OCI-LY7 (cell line): Measurements from ENCODE around the gene ANKRD13B. TPM values are rescaled to one million over a fixed set of nuclear protein-coding genes. Genes with fewer than 3 reads are reported as not detected.
A peak's percentile ranks its signal among the peaks of the same experiment; 100 is the strongest.

Source experiments
- BruUV-seq: library from RNA; stranded (reverse); fragments of 400-500 nt; replicated peaks from 2 replicates; lab custom pipeline; 2021; lab: Mats Ljungman, UMichigan
- CTCF ChIA-PET: fragments of 300-600 bp; sonication (Branson Sonifier 250); formaldehyde crosslinking; loops from one replicate; lab custom pipeline; 2022; ENCODE audit warnings: antibody characterized with exemption; ENCODE audit not compliant: unreplicated experiment; lab: Charles Lee
- POLR2A ChIA-PET: fragments of 300-600 bp; sonication (Branson Sonifier 250); formaldehyde crosslinking; loops from one replicate; lab custom pipeline; 2022; ENCODE audit warnings: antibody characterized with exemption; lab: Charles Lee
- DNase-seq: peaks from one replicate; pipeline ENCODE4 v3.0.0-alpha.2; 2015; ENCODE audit warnings: low spot score
- H2AFZ ChIP-seq: fragments of 200-600 bp; sonication (generic), shearing (Covaris generic); 2 replicates; pipeline ENCODE4 v1.6.1; 2014; ENCODE audit warnings: mild to moderate bottlenecking, antibody characterized with exemption, low read length, moderate library complexity
- H3K27ac ChIP-seq: fragments of 200-600 bp; sonication (generic); 2 replicates; pipeline ENCODE4 v1.5.1; 2014; ENCODE audit warnings: mixed run types, low read depth, mild to moderate bottlenecking, moderate library complexity, low read length, inconsistent platforms; ENCODE audit not compliant: poor library complexity, severe bottlenecking
- H3K36me3 ChIP-seq: fragments of 200-600 bp; sonication (generic); 2 replicates; pipeline ENCODE4 v1.6.1; 2014; ENCODE audit warnings: mild to moderate bottlenecking, antibody characterized with exemption, low read length, moderate library complexity, mixed read lengths; ENCODE audit not compliant: insufficient read depth
- H3K4me1 ChIP-seq: fragments of 200-600 bp; sonication (generic); 2 replicates; pipeline ENCODE4 v1.5.1; 2014; ENCODE audit warnings: mild to moderate bottlenecking, low read length; ENCODE audit not compliant: insufficient read depth, poor library complexity, severe bottlenecking
- H3K4me2 ChIP-seq: fragments of 200-600 bp; sonication (generic); 2 replicates; pipeline ENCODE4 v1.6.1; 2014; ENCODE audit warnings: mild to moderate bottlenecking, low read length
- H3K4me3 ChIP-seq: fragments of 200-600 bp; sonication (generic); 2 replicates; pipeline ENCODE4 v1.5.1; 2014; ENCODE audit warnings: mild to moderate bottlenecking, low read depth, low read length; ENCODE audit not compliant: poor library complexity, severe bottlenecking
- H3K79me2 ChIP-seq: fragments of 200-600 bp; sonication (generic); 2 replicates; pipeline ENCODE4 v1.6.1; 2016; ENCODE audit warnings: low read depth, mild to moderate bottlenecking, low read length, moderate library complexity, mixed read lengths; ENCODE audit not compliant: insufficient read depth
- H3K9me2 ChIP-seq: fragments of 200-600 bp; sonication (generic); 2 replicates; pipeline ENCODE4 v1.6.1; 2016; ENCODE audit warnings: mild to moderate bottlenecking, low read length, mixed read lengths; ENCODE audit not compliant: insufficient read depth
- H3K9me3 ChIP-seq: fragments of 200-600 bp; sonication (generic); 2 replicates; pipeline ENCODE4 v1.6.1; 2014; ENCODE audit warnings: mild to moderate bottlenecking, mixed run types, low read length, mixed read lengths
- H4K20me1 ChIP-seq: fragments of 200-600 bp; sonication (generic); 2 replicates; pipeline ENCODE4 v1.6.1; 2014; ENCODE audit warnings: mild to moderate bottlenecking, antibody characterized with exemption, low read length, moderate library complexity, mixed read lengths; ENCODE audit not compliant: insufficient read depth
- CTCF ChIP-seq: fragments of 200-600 bp; sonication (generic); conservative IDR thresholded peaks from 2 replicates; pipeline ENCODE4 v1.5.1; 2014; ENCODE audit warnings: mild to moderate bottlenecking, antibody characterized with exemption, low read length, moderate library complexity, mixed read lengths
- EZH2phosphoT487 ChIP-seq: fragments of 200-600 bp; sonication (generic); IDR thresholded peaks from 2 replicates; pipeline ENCODE4 v1.6.1; 2018; ENCODE audit warnings: low read depth, borderline replicate concordance, mild to moderate bottlenecking, mixed run types, antibody characterized with exemption, low read length, moderate library complexity, mixed read lengths
- intact Hi-C: fragments of 100-400 bp; cut with micrococcal nuclease; formaldehyde crosslinking; loops from one replicate; pipeline ENCODE4 v1.10.0; 2022; ENCODE audit not compliant: unreplicated experiment
- total RNA-seq, 2 experiments: library from RNA; depleted of rRNA in 1 of 2; stranded (reverse); fragments of >200 nt in 1 of 2; shearing (Covaris generic) in 1 of 2; gene quantifications; 2 replicates each; pipeline ENCODE4 v1.2.3, GENCODE V29; 2014 to 2022

ANKRD13B gene
- total RNA-seq, 2 experiments from 2014 or later = 22.8 to 30.5 TPM

GRCh38 chr17:29565643-29566472 lies 27.1 kb upstream of the ANKRD13B start:
- POLR2A ChIA-PET = interaction anchor here (0.6 to 1.2 kb wide), 2 partner anchors 87 to 1527 kb away, joined by 3 to 4 read pairs; no protein-coding TSS in a partner anchor
- Histone ChIP-seq H3K4me1 (peaks cover 46% of the 10 kb centered on the region), H4K20me1 (no peaks in the 10 kb centered on the region), H3K36me3 (no peaks in the 10 kb centered on the region), H3K4me3 (peak overlapping the region; percentile 72), H3K27ac (no peak overlapping the region), H3K4me2 (peak overlapping the region; percentile 98), H3K9me3 (no peaks in the 10 kb centered on the region), H3K79me2 (no peaks in the 10 kb centered on the region), H3K9me2 (no peaks in the 10 kb centered on the region), H2AFZ (no peak overlapping the region)
- intact Hi-C loops = loop anchor here (10.0 kb wide), 2 partner anchors 191 to 421 kb away; no protein-coding TSS in a partner anchor
- CTCF ChIA-PET = no interaction called here
- peak; percentile 66 for TF ChIP-seq CTCF
- no peak for TF ChIP-seq EZH2phosphoT487
- peak; percentile 57 for DNase-seq
- no TSS peak for BruUV-seq

- POLR2A ChIA-PET = interaction anchor here (0.6 to 1.2 kb wide), 2 partner anchors 88 to 1526 kb away, joined by 3 to 4 read pairs; no protein-coding TSS in a partner anchor
- Histone ChIP-seq H2AFZ (peak within 1 kb of the TSS; percentile 71), H3K79me2 (no peaks in the 10 kb centered on the region), H3K36me3 (no peaks in the 10 kb centered on the region), H3K4me1 (peaks cover 37% of the 10 kb centered on the region), H3K9me2 (no peaks in the 10 kb centered on the region), H3K4me2 (peak within 1 kb of the TSS; percentile 98), H4K20me1 (no peaks in the 10 kb centered on the region), H3K27ac (peak within 1 kb of the TSS; percentile 68), H3K4me3 (peak within 1 kb of the TSS; percentile 72), H3K9me3 (no peaks in the 10 kb centered on the region)
- CTCF ChIA-PET = no interaction called here
- DNase-seq = peak; percentile 45
- intact Hi-C loops = loop anchor here (10.0 kb wide), 2 partner anchors 192 to 422 kb away; no protein-coding TSS in a partner anchor
- no peak for TF ChIP-seq EZH2phosphoT487
- no peak for TF ChIP-seq CTCF
- no TSS peak for BruUV-seq
Observed at GRCh38 chr17:29566473-29567303, 26.2 kb upstream of the ANKRD13B start, which contains the start of gene ABHD15. Gene ABHD15 (minus strand): TSS chr17:29567037. CDS start chr17:29566966, 71 bp downstream.
